Kidney epithelial cell (primary cell): ENCODE measurements around the gene NUCB2. TPM values are rescaled to one million over a fixed set of nuclear protein-coding genes. Genes with fewer than 3 reads are reported as not detected.
A peak's percentile ranks its signal among the peaks of the same experiment; 100 is the strongest.
"Not testable (repeated sequence)": the region's sequence is repeated elsewhere in the genome, so short reads cannot be mapped to it uniquely, and the experiment has no call there.

Source experiments
- DNase-seq: peaks from one replicate; pipeline ENCODE4 v3.0.0-alpha.2; 2010; ENCODE audit warnings: low read depth
- H3K27me3 ChIP-seq: 2 replicates; pipeline ENCODE4 v1.6.0; 2011; ENCODE audit warnings: low read length; ENCODE audit not compliant: control insufficient read depth, insufficient read depth
- H3K36me3 ChIP-seq: 2 replicates; pipeline ENCODE4 v1.5.1; 2011; ENCODE audit warnings: low read length; ENCODE audit not compliant: control insufficient read depth, insufficient read depth
- H3K4me3 ChIP-seq: 2 replicates; pipeline ENCODE4 v1.5.1; 2011; ENCODE audit warnings: low read depth, mild to moderate bottlenecking, control low read depth, low read length
- total RNA-seq: library from RNA; depleted of rRNA; stranded (reverse); fragments of >200 nt; gene quantifications from 2 replicates; pipeline ENCODE4 v1.2.3, GENCODE V29; 2015
- TF ChIP-seq, protein P1 (sequence below): IDR thresholded peaks from 2 replicates; pipeline ENCODE4 v1.5.1; 2011; ENCODE audit warnings: mild to moderate bottlenecking, moderate library complexity, low read length, control low read depth, inconsistent platforms; ENCODE audit not compliant: insufficient read depth, poor library complexity, severe bottlenecking

The NUCB2 gene
- total RNA-seq, 1 donor from 2014 or later: 26.1 TPM

DNA sequence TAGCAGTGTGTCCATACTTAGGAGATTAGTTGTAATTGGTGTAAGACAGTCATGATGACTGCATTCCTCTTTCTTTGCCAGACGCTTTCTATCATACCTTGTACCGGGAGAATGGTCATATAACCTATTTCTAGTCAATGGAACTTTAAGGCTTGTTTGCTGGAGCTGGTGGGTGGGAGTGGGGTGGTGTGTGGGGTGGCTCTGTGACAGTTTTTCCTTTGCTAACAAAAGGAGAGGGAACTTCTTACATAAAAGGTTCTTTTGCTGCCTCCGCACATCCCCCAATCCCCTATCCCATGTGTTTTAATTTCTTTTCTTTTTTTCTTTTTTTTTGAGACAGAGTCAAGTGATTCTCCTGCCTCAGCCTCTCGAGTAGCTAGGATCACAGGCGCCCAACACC is 9.8 kb upstream of the NUCB2 start:
- Histone ChIP-seq H3K27me3 (no peaks in the 10 kb centered on the region), H3K36me3 (no peaks in the 10 kb centered on the region), H3K4me3 (no peak overlapping the region)
- TF ChIP-seq, protein P1, sequence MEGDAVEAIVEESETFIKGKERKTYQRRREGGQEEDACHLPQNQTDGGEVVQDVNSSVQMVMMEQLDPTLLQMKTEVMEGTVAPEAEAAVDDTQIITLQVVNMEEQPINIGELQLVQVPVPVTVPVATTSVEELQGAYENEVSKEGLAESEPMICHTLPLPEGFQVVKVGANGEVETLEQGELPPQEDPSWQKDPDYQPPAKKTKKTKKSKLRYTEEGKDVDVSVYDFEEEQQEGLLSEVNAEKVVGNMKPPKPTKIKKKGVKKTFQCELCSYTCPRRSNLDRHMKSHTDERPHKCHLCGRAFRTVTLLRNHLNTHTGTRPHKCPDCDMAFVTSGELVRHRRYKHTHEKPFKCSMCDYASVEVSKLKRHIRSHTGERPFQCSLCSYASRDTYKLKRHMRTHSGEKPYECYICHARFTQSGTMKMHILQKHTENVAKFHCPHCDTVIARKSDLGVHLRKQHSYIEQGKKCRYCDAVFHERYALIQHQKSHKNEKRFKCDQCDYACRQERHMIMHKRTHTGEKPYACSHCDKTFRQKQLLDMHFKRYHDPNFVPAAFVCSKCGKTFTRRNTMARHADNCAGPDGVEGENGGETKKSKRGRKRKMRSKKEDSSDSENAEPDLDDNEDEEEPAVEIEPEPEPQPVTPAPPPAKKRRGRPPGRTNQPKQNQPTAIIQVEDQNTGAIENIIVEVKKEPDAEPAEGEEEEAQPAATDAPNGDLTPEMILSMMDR: no peak
- DNase-seq: no peak

DNA sequence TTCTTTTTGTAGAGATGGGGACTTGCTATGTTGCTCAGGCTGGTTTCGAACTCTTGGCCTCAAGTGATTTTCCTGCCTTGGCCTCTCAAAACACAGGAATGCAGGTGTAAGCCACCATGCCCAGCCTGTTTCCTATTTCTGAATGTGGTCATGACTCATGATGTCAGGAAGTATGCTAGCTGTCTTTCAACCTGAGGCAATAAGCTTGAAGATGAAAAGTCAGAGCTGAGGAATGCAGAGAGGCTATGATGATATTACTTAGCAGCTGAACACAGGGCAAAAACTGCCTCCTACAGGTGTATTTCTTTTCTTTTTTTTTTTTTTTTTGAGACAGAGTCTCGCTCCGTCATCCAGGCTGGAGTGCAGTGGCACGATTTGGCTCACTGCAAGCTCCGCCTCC is 9.0 kb upstream of the NUCB2 start:
- peak; percentile 83 for DNase-seq
- H3K4me3 ChIP-seq: no peak overlapping the region
- no peaks in the 10 kb centered on the region for H3K36me3 ChIP-seq
- no peaks in the 10 kb centered on the region for H3K27me3 ChIP-seq
- TF ChIP-seq, protein P1: no peak

DNA sequence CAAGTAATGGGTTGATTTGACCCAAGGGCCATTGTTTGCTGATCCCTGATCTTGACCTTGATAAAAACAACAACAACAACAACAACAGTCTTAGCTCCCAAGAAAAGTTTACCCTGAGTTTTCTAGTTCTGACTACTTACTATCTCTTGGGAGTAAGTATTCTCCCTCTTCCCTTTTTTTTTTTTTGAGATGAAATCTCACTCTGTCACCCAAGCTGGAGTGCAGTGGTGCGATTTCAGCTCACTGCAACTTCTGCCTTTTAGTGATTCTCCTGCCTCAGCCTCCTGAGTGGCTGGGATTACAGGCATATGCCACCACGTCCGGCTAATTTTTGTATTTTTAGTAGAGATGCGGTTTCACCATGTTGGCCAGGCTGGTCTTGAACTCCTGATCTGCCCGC is 8.0 kb upstream of the NUCB2 start:
- H3K4me3 ChIP-seq, H3K36me3 ChIP-seq, H3K27me3 ChIP-seq, DNase-seq: not testable (repeated sequence)

DNA sequence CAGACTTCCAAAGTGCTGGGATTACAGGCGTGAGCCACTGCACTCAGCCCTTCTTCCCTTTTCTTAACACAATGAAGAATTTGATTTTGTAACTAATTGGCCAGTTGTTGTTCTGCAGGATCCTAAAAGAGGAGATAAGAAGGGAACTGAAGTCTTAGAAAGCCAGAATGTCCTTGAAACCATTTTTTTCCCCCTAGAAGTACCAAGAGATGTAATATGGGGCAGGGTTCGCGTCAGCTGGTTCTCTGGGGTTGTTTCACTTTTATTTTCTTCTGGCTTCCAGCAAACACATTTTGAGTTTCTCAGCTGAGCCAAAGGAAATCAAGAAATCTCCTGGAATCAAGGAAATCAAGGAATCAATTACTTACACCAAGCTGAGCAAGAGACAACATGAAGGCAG is 7.6 kb upstream of the NUCB2 start:
- Histone ChIP-seq H3K4me3 (no peak overlapping the region), H3K27me3 (no peaks in the 10 kb centered on the region), H3K36me3 (no peaks in the 10 kb centered on the region)
- TF ChIP-seq, protein P1: no peak
- no peak for DNase-seq

DNA sequence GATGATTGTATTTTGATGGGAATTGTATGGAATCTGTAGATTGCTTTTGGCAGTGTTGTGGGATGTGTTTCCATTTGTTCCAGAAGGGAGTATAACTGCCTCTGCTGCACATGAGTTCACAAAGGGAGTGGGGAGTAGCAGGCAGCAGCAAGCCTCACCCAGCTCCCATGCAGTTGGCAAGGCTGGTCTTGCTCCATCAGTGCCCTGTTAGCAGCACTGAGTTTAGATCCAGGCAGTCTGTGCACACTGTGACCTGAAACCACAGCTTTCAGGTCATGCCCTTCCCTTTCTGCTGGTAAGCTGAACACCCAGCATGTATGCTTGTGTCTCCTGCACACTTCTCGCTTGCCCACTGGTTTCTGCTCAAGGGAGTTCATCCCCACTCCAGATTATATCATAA is 3.7 kb upstream of the NUCB2 start:
- H3K36me3 ChIP-seq: no peaks in the 10 kb centered on the region
- no peak for DNase-seq
- TF ChIP-seq, protein P1: no peak
- H3K4me3 ChIP-seq: no peak overlapping the region
- no peaks in the 10 kb centered on the region for H3K27me3 ChIP-seq

DNA sequence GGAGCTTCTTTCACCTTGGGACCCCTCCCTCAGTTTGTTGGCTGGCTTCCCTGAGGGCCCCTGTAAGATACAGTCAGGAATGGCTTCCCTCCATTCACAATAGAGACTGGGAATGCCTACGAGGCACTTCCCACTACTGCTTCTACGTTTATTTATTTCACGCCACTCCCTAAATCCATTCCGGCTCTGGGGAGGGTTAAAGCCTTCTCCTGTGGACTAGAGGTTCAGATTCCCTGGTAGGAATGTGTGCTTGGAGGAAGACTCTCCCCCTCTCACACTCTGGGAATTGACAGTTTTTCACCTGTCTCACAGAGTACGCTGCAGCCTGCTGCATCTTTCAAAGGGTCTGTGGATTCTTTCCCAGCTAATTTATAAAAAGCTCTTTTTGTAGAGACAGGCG is 3.3 kb upstream of the NUCB2 start:
- Histone ChIP-seq H3K4me3 (no peak overlapping the region), H3K27me3 (no peaks in the 10 kb centered on the region), H3K36me3 (no peaks in the 10 kb centered on the region)
- no peak for DNase-seq
- TF ChIP-seq, protein P1: no peak
